GM18873 (cell line): ENCODE results near the gene CIPC.

Experiments used
- ATAC-seq: cut with Tn5 transposase; IDR thresholded peaks from one replicate; pipeline ENCODE4 v1.9.1; 2021; ENCODE audit warnings: mild to moderate bottlenecking, moderate library complexity, moderate number of reproducible peaks; ENCODE audit not compliant: unreplicated experiment, low FRiP score

The CIPC gene

DNA sequence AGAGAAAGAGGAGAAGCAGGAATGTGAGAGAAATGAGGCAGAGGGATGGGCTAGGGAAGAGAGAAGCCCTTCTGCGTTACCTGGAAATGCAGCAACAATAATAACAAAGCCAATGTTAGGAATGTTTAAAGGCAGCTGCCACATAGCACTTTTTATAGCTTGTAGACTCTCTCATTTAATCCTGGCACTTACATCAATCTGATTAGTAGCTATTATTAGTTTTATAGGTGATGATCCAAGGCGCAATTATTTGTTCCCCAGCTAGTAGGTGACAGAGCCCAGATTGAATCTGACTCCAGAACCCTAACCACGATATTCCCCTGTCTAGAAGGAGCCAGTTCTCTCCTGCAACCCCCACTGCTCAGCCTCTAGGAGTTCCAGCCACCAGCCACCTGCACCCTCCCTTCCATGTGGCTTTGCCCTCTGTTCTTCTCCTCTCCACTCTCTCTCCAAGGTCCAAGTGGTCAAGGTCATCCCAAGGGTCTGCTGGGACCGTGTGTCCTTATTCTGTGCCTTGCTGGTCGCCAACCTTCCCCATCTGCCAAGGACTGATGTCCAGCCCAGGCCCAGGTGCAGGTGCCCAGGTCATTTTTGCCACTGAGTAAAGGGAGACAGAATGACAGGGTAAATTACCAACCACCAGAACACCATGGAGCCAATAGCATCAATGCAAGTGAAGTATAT, 29.4 kb upstream of the CIPC start:
- ATAC-seq, result no peak

GRCh38 chr14:77069551-77069950, 28.5 kb upstream of the CIPC start:
- ATAC-seq, result no peak

DNA sequence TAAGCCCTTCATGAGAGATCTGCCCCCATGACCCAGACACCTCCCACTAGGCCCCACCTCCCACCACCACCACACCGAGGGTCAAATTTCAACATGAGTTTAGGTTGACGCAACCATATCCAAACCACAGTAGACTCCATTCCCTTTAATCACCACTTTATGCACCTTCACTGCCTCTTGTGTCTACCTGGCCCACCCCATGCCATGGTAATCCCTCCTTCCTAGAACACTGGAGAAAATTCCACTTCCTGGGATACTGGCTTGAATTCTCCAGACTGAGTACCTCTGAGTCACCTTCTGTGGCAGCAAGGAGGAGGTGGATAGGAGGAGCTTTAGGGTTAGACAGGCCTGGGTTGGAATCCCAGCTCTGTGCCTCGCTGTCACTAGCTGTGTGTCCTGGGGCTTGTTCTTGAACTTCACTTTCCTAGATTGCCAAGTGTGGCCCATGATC, 26.1 kb upstream of the CIPC start:
- ATAC-seq, result no peak

DNA sequence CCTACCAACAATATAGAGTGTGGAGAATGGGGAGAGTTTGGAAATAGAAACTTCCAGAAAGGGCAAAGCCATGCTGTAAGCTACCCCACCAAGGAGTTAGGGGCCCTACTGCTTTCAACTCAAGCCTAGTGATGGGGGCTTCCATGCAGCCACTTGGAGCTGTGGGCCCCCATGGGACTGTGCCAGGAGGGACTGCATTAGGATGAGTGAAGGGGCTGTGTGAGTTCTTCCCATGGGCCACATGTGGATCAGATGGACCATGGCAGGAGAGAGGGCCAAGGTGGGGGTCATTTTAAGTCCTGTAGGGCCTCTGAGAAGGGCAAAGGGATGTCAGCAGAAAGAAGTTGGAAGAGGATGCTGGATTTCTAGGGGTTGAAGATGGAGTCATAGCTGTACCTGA, 23.1 kb upstream of the CIPC start:
- no peak for ATAC-seq

DNA sequence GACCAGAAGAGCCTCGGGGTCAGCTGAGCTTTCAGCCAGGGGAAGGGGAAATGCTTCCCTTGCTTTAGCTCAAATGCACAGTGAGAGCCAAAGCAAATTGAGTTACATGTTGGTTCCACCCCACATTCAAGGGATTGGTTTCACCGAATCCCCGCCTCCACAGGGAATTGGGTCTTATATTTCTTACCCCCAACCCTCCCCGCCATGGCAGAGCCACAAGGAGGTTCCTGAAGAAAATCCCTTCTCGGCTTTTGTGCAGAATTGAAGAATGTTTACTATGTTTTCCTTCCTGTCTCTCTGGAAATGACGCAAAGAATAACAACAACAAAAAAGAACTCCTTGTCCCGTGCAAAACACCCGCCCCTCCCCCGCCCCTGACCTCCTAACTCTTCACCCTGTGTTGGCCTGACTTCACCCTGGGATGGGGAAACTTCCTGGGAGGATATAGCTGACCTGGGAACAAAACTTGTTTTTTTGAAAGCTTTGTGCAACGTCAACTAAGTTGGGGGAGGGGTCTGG, 21.9 kb upstream of the CIPC start:
- ATAC-seq, result no peak

GRCh38 chr14:77077040-77077439, 21.0 kb upstream of the CIPC start:
- no peak for ATAC-seq

DNA sequence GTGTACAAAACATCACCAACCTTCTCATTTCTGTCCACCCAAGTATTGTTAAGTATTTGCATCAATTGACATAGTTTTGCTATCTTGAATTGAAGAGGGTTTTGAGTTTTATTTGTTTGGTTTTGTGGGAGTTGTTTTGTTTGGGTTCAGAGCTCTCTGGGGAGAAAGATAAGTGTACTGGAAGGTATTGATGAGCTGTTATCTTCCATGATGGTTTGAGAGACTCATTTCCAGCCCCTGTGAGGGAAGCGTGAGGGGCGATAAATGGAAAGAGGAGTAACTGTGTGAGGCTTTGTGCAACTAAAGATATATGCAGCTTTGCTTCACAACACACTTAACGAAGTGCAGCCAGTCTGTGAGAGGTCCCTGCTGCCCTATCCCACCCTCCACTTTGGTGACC, 15.7 kb upstream of the CIPC start:
- ATAC-seq, result no peak

DNA sequence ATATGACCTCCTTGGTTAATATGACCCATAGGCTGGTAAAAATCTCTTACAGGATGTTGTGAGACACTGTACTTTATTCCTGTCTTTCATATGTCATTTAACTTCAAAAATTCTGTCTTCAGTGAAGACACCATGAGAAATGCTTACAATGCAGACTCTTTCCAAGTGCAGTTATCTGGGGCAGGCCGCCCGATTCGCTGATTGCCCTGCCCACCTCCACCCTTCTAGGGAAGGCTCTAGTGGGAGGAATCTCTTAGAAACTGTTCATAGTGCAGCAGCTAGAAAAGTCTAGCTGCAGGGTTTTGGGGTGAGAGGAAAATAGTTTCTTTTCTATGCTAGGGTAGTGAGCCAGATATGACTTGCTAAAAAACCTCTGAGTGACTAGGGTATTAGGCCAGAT, 15.0 kb upstream of the CIPC start:
- no peak for ATAC-seq

- ATAC-seq, result no peak
Observed at GRCh38 chr14:77084985-77085384, 13.1 kb upstream of the CIPC start.

GRCh38 chr14:77085538-77085937, 12.5 kb upstream of the CIPC start:
- no peak for ATAC-seq

- no peak for ATAC-seq
Observed at GRCh38 chr14:77086017-77086727, 11.9 kb upstream of the CIPC start.

GRCh38 chr14:77086951-77087350, 11.1 kb upstream of the CIPC start:
- ATAC-seq, result no peak

- ATAC-seq, result no peak
Observed at GRCh38 chr14:77087631-77088030, 10.4 kb upstream of the CIPC start.

- no peak for ATAC-seq
Observed at GRCh38 chr14:77088219-77088618, 9.8 kb upstream of the CIPC start.

DNA sequence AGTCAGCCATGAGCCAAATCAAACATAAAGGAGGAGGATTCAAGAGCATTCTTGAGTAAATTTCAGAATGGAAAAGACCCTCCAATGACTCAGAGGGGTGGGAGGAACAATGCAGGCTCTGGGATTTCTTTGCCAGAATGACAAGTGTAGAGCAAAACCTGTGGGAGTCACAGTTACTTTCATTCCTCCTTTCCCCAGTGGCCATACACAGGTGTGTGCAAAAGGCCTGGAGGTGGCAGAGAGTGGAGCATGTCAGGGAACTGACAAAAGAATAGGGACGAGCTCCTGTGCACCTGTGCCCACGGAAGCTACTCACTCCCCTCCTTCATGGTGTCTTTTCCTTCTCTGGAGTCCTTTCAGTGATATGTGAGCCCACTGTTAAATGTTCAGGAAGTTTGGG, 9.4 kb upstream of the CIPC start:
- no peak for ATAC-seq

GRCh38 chr14:77091518-77091917, 6.5 kb upstream of the CIPC start:
- ATAC-seq, result no peak

GRCh38 chr14:77092676-77093075, 5.4 kb upstream of the CIPC start:
- ATAC-seq, result no peak

DNA sequence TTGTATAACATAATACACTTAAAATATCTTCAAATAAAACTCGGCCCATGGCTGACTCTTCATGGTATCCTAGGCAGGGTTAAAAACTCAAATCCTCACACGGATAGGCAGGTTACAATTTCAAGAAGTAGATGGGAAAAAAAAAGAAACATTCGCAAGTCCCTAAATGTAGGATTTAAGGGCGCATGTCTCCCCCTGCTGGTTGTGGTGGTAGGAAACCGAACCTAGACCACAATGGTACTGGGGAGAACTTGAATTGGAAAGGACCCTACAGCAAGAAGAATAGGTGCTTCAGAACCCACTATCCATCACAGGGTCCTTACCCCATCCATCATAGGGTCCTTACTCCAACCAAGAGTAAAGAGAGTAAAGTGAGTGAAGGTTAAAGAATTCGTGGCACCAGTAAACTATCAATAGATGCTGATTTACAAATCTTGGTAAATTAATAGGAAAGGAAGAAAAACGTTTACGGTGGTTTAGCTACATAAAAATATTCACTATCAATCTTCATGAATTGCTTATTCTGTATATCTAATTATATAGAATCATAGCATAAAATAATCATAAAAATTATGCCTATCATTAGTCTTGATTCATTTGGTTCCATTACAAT, 3.3 kb upstream of the CIPC start:
- ATAC-seq, result no peak

- ATAC-seq, result no peak
Observed at GRCh38 chr14:77097006-77097699, 905 bp upstream of the CIPC start.

GRCh38 chr14:77098529-77099353, 683 bp downstream of the CIPC start:
- no peak for ATAC-seq
